ENCODE measurements around the gene GLI3. TPM values are rescaled to one million over a fixed set of nuclear protein-coding genes. Genes with fewer than 3 reads are reported as not detected.

GLI3 gene
- total and polyA plus RNA-seq, 10 of the 15 experiments (the other 5 are each of a cell fraction or from before 2014, with no cell fraction given) = 0.01 TPM; not detected in 8

GRCh38 chr7:42107484-42108240 is 129.3 kb downstream of the GLI3 start:
- Histone ChIP-seq H3K9me3 (replicated peaks; ENCODE audit: control insufficient read depth, insufficient read depth, low read length) (no peaks in the 10 kb centered on the region), H3K79me2 (ENCODE audit: control insufficient read depth, insufficient read depth, low read length) (no peaks in the 10 kb centered on the region), H3K36me3 (ENCODE audit: control insufficient read depth in 2 of 2, insufficient read depth in 2 of 2, low read length in 1 of 2) (no peaks in the 10 kb centered on the region), H3K27me3 (replicated peaks in 1 of 2; ENCODE audit: control insufficient read depth in 2 of 2, insufficient read depth in 2 of 2, low read length in 1 of 2) (no peaks in the 10 kb centered on the region), H3K9ac (ENCODE audit: control insufficient read depth, insufficient read depth, low read length) (no peak overlapping the region), H3K4me2 (ENCODE audit: control insufficient read depth, insufficient read depth) (no peak overlapping the region), H3K4me3 (no peak overlapping the region), H4K20me1 (ENCODE audit: control insufficient read depth, insufficient read depth) (no peaks in the 10 kb centered on the region), H3K4me1 (ENCODE audit: control insufficient read depth, insufficient read depth, low read length) (no peaks in the 10 kb centered on the region), H3K27ac (ENCODE audit: control insufficient read depth, insufficient read depth) (no peak overlapping the region), H2AFZ (ENCODE audit: control insufficient read depth, low read depth, low read length) (no peak overlapping the region)
- intact Hi-C loops (cut with micrococcal nuclease; ENCODE audit: unreplicated experiment) = no loop called here
- in situ Hi-C loops (cut with MboI) = no loop called here
- POLR2A ChIA-PET = no interaction called here
- no peak for ATAC-seq
- 28% methylated on average over 10 of the region's 10 CpGs for WGBS (ENCODE audit: insufficient coverage, insufficient replicate concordance, low lambda C conversion rate, missing lambda C conversion rate)
- SMC1A ChIA-PET (ENCODE audit: uncharacterized antibody, unreplicated experiment) = no interaction called here
- DNase-seq (ENCODE audit: low read depth, low spot score) = no peak
- BruUV-seq (replicated peaks) = no TSS peak
- TF ChIP-seq SIN3A (IDR thresholded peaks at IDR 0.05; ENCODE audit: low read depth, low read length) (no peak), NBN (IDR thresholded peaks at IDR 0.05) (no peak), SMAD1 (IDR thresholded peaks at IDR 0.05; ENCODE audit: low read depth, partially characterized antibody) (no peak), ZNF622 (IDR thresholded peaks at IDR 0.05) (no peak), TBL1XR1 (IDR thresholded peaks at IDR 0.05; ENCODE audit: low read depth, low read length) (no peak), TAF1 (IDR thresholded peaks at IDR 0.05; ENCODE audit: borderline replicate concordance, low read depth, low read length) (no peak), NKRF (conservative IDR thresholded peaks at IDR 0.05) (no peak), RELB (IDR thresholded peaks at IDR 0.05; ENCODE audit: low read depth) (no peak), SP1 (IDR thresholded peaks at IDR 0.05; ENCODE audit: low read depth, low read length) (no peak), POLR2AphosphoS2 (IDR thresholded peaks at IDR 0.05; ENCODE audit: low read depth, low read length) (no peak), CEBPB (IDR thresholded peaks at IDR 0.05; ENCODE audit: borderline replicate concordance in 1 of 2, low read depth in 2 of 2, low read length in 2 of 2) (no peak), CBX3 (IDR thresholded peaks at IDR 0.05; ENCODE audit: borderline replicate concordance, low read depth) (no peak)
- TF ChIP-seq, protein P1, sequence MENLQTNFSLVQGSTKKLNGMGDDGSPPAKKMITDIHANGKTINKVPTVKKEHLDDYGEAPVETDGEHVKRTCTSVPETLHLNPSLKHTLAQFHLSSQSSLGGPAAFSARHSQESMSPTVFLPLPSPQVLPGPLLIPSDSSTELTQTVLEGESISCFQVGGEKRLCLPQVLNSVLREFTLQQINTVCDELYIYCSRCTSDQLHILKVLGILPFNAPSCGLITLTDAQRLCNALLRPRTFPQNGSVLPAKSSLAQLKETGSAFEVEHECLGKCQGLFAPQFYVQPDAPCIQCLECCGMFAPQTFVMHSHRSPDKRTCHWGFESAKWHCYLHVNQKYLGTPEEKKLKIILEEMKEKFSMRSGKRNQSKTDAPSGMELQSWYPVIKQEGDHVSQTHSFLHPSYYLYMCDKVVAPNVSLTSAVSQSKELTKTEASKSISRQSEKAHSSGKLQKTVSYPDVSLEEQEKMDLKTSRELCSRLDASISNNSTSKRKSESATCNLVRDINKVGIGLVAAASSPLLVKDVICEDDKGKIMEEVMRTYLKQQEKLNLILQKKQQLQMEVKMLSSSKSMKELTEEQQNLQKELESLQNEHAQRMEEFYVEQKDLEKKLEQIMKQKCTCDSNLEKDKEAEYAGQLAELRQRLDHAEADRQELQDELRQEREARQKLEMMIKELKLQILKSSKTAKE (IDR thresholded peaks at IDR 0.05; ENCODE audit: low read depth, poor library complexity, severe bottlenecking) = no peak
- CTCF ChIA-PET = no interaction called here
- no peak for FAIRE-seq
- RAD21 ChIA-PET (ENCODE audit: unreplicated experiment) = no interaction called here

Data from GM12878 (cell line).